K562 (cell line): ENCODE data around the gene ZNF195. TPM values are rescaled to one million over a fixed set of nuclear protein-coding genes. Genes with fewer than 3 reads are reported as not detected.
A peak's percentile ranks its signal among the peaks of the same experiment; 100 is the strongest.

Source experiments
- AFF1 ChIP-seq, 2 experiments: fragments of 450-650 bp; IDR thresholded peaks; 2 replicates each; pipeline ENCODE4 v1.6.1; 2018; ENCODE audit warnings: mild to moderate bottlenecking in 2 of 2, low read depth in 1 of 2; ENCODE audit not compliant: partially characterized antibody in 2 of 2
- BMI1 ChIP-seq: fragments of 150-350 bp; IDR thresholded peaks from 2 replicates; pipeline ENCODE4 v1.6.1; 2014; ENCODE audit warnings: low read length
- CREB3 ChIP-seq: fragments of 450-650 bp; conservative IDR thresholded peaks from 2 replicates; pipeline ENCODE4 v1.6.1; 2016; ENCODE audit warnings: missing genetic modification characterization, low read depth, mild to moderate bottlenecking, missing compliant biosample characterization, moderate library complexity
- EP400 ChIP-seq: fragments of 450-650 bp; IDR thresholded peaks from 2 replicates; pipeline ENCODE4 v1.6.1; 2017; ENCODE audit warnings: antibody characterized with exemption, mild to moderate bottlenecking, moderate library complexity
- ESRRA ChIP-seq: fragments of 450-650 bp; IDR thresholded peaks from 2 replicates; pipeline ENCODE4 v1.6.1; 2014; ENCODE audit warnings: low read depth, mild to moderate bottlenecking, moderate library complexity, borderline replicate concordance
- EZH2 ChIP-seq: IDR thresholded peaks from 2 replicates; pipeline ENCODE4 v1.6.1; 2012; ENCODE audit warnings: low read depth, mild to moderate bottlenecking, inconsistent platforms, low read length, borderline replicate concordance
- MEIS2 ChIP-seq: fragments of 450-650 bp; IDR thresholded peaks from 2 replicates; pipeline ENCODE4 v1.6.1; 2014; ENCODE audit warnings: mild to moderate bottlenecking; ENCODE audit not compliant: partially characterized antibody
- NCOA2 ChIP-seq, 2 experiments: fragments of 450-650 bp; IDR thresholded peaks; 2 replicates each; pipeline ENCODE4 v1.6.1; 2018; ENCODE audit warnings: mild to moderate bottlenecking in 2 of 2, moderate library complexity in 1 of 2; ENCODE audit not compliant: partially characterized antibody in 2 of 2
- NFYB ChIP-seq: IDR thresholded peaks from 2 replicates; pipeline ENCODE4 v1.6.1; 2011; ENCODE audit warnings: mild to moderate bottlenecking, moderate library complexity; ENCODE audit not compliant: insufficient read length; ENCODE audit errors: extremely low read depth
- SAFB2 ChIP-seq: fragments of 200-400 bp; formaldehyde crosslinking; IDR thresholded peaks from 2 replicates; pipeline ENCODE4 v1.6.1; 2018; ENCODE audit warnings: borderline replicate concordance, low read length, low read depth, moderate library complexity; ENCODE audit not compliant: severe bottlenecking
- SMARCA4 ChIP-seq: fragments of 450-650 bp; IDR thresholded peaks from 2 replicates; pipeline ENCODE4 v1.6.1; 2016
- STAG1 ChIP-seq: sonication (generic); formaldehyde crosslinking; IDR thresholded peaks from 2 replicates; pipeline ENCODE4 v1.5.0; 2020; ENCODE audit warnings: missing genetic modification reagents, borderline replicate concordance
- TFE3 ChIP-seq: fragments of 450-650 bp; formaldehyde crosslinking; IDR thresholded peaks from 2 replicates; pipeline ENCODE4 v1.4.0; 2020; ENCODE audit warnings: mild to moderate bottlenecking, mixed read lengths
- TGIF2 ChIP-seq: sonication (generic); formaldehyde crosslinking; IDR thresholded peaks from 2 replicates; pipeline ENCODE4 v1.8.1; 2022; ENCODE audit warnings: mild to moderate bottlenecking, missing genetic modification reagents, moderate library complexity
- THAP7 ChIP-seq: fragments of 250-450 bp; sonication (Bioruptor Pico); IDR thresholded peaks from 2 replicates; pipeline ENCODE4 v1.5.0; 2021
- USF1 ChIP-seq: sonication (generic); formaldehyde crosslinking; IDR thresholded peaks from 2 replicates; pipeline ENCODE4 v1.9.0; 2022; ENCODE audit warnings: mild to moderate bottlenecking, missing genetic modification reagents
- ZEB2 ChIP-seq: fragments of 450-650 bp; IDR thresholded peaks from 2 replicates; pipeline ENCODE4 v1.6.1; 2016
- ZNF408 ChIP-seq: fragments of 250-450 bp; sonication (Bioruptor Pico); IDR thresholded peaks from 2 replicates; pipeline ENCODE4 v1.4.0; 2020; ENCODE audit warnings: low read depth, mild to moderate bottlenecking, moderate library complexity
- ZNF57 ChIP-seq: fragments of 450-650 bp; formaldehyde crosslinking; IDR thresholded peaks from 2 replicates; pipeline ENCODE4 v1.4.0; 2020; ENCODE audit warnings: mild to moderate bottlenecking, moderate library complexity
- ZNF76 ChIP-seq: fragments of 250-450 bp; sonication (Bioruptor Pico); IDR thresholded peaks from 2 replicates; pipeline ENCODE4 v1.4.0; 2020; ENCODE audit warnings: mild to moderate bottlenecking, moderate library complexity, borderline replicate concordance
- ZNF766 ChIP-seq: fragments of 200-800 bp; sonication (Bioruptor generic); conservative IDR thresholded peaks from 2 replicates; pipeline ENCODE4 v1.6.1; 2016; ENCODE audit warnings: missing genetic modification characterization, missing compliant biosample characterization
- ZSCAN29 ChIP-seq: fragments of 450-650 bp; IDR thresholded peaks from 2 replicates; pipeline ENCODE4 v1.6.1; 2017
- polyA plus RNA-seq, 8 experiments: library from polyadenylated mRNA; depleted of rRNA in 4 of 8; stranded (reverse) in 5 of 8; unstranded in 3 of 8; fragments of >200 nt; fragmentation: Nextera tagmentation in 2 of 8; fragmentation: Illumina TruSeq in 1 of 8; extraction: Ambion mirVana in 2 of 8; extraction: Trizol in 1 of 8; gene quantifications; 2 replicates each; pipeline versions ENCODE4 v1.2.1 to v1.2.3, GENCODE V29; 2011 to 2014; ENCODE audit warnings: inconsistent platforms in 1 of 8, missing spikeins in 1 of 8
- total RNA-seq, 7 experiments: library from RNA; depleted of rRNA in 6 of 7; stranded (reverse); fragments of >200 nt in 6 of 7; fragmentation: Illumina TruSeq in 2 of 7; extraction: Trizol in 2 of 7; gene quantifications; 2 replicates each; pipeline versions ENCODE4 v1.2.1 to v1.2.3, GENCODE V29; 2011 to 2021; ENCODE audit warnings: low replicate concordance in 1 of 7

ZNF195 gene
- total and polyA plus RNA-seq, 9 of the 15 experiments (the other 6 are each of a cell fraction or from before 2014, with no cell fraction given): 42.1 to 75.5 (median 60.4) TPM

- TF ChIP-seq ZEB2 (peak; percentile 71), EP400 (peak; percentile 50), ZNF76 (no peak), SAFB2 (no peak), STAG1 (CRISPR knock-in tag) (no peak), BMI1 (no peak), ZNF57 (CRISPR knock-in tag) (no peak), ZNF766 (CRISPR knock-in tag) (no peak), TFE3 (CRISPR knock-in tag) (no peak), ZNF408 (no peak), AFF1 (IDR thresholded peaks at IDR 0.05; ENCODE audit: low read depth in 1 of 2, partially characterized antibody in 2 of 2) (no peak), ZSCAN29 (no peak), THAP7 (no peak), CREB3 (tag) (no peak), ESRRA (peak; percentile 54), USF1 (CRISPR knock-in tag) (no peak), NFYB (no peak), MEIS2 (peak; percentile 45), TGIF2 (CRISPR knock-in tag) (no peak), NCOA2 (IDR thresholded peaks at IDR 0.05; ENCODE audit: partially characterized antibody in 2 of 2) (no peak), SMARCA4 (peak; percentile 82), EZH2 (no peak)
These were observed 38.9 kb downstream of the ZNF195 start (continued) for GRCh38 chr11:3340025-3340424.
